Stimulated activated CD8-positive, alpha-beta memory T cell treated with anti-CD3 and anti-CD28 coated beads, Interleukin-12 subunit alpha, Interleukin-12 subunit beta, amount 100 ng/mL, for 1 hour (primary cell): ENCODE results near the gene TNS3.
"Not testable (repeated sequence)": the region's sequence is repeated elsewhere in the genome, so short reads cannot be mapped to it uniquely, and the experiment has no call there.

Source experiments
- DNase-seq: peaks from one replicate; pipeline ENCODE4 v3.0.0-alpha.2; 2020; ENCODE audit warnings: low read depth

The TNS3 gene

GRCh38 chr7:47602272-47603004 lies 20.5 kb upstream of the TNS3 start:
- DNase-seq = no peak

DNA sequence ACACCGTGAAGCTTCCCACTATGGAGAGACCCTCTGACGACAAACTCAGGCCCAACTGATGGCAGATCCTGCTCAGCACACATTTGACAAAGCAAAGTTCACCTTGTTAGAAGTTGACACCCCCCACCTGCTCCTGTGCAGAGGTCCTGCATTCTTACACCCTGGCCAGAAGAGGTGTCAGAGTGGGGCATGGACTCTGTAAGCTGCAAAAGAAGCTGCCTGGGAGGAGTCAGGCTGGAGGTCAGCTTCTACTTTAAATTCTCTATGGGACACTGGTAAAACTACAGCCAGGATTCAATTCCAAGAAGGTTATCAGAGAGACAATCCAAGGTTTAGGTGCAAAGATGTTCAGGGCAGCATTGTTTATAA lies 20.0 kb upstream of the TNS3 start:
- no peak for DNase-seq

DNA sequence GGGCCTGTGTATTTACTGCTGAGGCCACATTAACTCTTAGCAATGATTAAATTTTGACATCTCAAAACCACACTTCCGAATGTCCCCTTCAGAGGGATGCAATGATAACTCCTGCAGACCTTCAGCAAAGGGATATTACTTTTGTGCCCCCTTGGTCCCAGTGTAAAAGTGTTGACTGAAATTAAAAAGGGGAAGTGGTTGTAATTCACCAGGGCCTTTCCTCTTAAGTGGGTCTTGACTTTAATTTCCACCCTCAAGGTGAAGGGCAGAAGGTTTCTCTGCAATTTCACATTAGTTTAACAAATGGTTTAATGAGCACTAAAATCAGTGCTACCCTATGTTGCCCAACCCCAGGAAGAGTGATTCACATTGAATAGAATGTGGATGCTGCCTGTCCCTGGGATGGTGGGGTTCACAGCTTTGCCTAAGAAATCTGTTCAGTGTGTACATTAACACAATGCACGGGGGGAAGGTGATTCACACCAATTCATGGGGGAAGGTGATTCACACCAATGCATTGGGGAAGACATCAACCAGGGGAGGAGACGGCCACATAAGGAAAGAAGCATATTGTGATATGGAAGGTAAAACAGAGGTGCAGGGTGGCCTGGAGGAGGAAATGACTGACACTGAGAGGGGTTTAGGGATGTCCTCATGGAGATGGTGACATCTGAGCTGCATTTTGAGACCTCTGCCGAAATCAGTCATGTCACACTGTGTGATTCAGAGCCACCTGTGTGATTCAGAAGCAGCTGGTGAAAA lies 19.4 kb upstream of the TNS3 start:
- DNase-seq = no peak

- no peak for DNase-seq
These were observed 18.5 kb upstream of the TNS3 start for GRCh38 chr7:47600199-47601118.

GRCh38 chr7:47597379-47597778 lies 15.5 kb upstream of the TNS3 start:
- DNase-seq = no peak

GRCh38 chr7:47596502-47597202 lies 14.7 kb upstream of the TNS3 start:
- no peak for DNase-seq

DNA sequence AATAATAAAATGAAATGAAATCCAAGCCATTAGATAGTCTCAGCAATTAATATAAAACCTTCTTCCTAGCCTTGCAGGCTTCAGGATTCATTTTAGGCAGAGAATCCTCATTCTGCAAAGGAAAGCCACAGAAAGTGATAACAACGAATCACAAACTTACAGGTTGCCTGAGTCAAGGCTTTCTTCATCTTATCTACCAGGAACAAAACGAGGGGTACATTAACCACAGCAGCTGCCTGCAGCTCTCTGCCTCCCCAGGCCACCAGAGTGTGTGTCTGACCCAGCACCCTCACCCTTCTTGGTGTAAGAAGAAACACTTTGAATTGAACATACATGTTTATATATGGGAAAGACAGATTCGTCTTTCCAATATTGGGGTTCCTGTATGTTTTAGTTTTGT lies 12.5 kb upstream of the TNS3 start:
- DNase-seq = no peak

GRCh38 chr7:47591655-47592572 lies 10.0 kb upstream of the TNS3 start:
- no peak for DNase-seq

GRCh38 chr7:47591089-47591654 lies 9.3 kb upstream of the TNS3 start:
- DNase-seq = no peak

DNA sequence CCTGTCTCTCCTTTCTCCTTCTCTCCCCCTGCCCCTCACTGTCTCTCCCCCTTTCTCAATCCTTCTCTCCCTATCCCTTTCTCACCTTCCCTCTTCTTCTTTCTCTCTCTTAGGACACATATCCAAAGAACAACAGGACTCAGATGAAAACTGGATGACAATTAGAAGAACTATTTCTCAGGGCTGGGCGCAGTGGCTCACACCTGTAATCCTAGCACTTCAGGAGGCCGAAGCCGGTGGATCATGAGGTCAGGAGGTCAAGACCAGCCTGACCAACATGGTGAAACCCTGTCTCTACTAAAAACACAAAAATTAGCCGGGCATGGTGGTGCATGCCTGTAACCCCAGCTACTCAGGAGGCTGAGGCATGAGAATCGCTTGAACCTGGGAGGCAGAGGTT lies 8.3 kb upstream of the TNS3 start:
- DNase-seq = not testable (repeated sequence)

DNA sequence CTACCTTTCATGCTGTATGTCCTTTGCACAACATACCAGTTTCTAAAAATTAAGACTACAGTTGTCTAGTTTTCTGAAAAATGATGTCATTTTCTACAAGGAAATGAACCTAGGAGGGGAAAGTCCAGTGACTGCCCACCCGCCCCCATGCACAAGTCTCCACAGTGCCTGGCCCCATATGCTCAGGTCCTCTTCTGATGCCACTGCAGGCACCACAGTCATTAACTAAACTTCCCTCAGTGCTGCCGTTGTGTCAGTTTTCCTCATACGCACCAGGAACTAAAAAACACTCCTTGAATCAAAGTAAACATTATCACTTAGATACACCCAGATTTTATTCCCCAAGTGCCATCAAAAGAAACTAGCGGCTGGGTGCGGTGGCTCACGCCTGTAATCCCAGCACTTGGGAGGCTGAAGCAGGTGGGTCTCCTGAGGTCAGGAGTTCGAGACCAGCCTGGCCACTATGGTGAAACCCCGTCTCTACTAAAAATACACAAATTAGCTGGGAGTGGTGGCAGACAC lies 6.9 kb upstream of the TNS3 start:
- no peak for DNase-seq

GRCh38 chr7:47587976-47588375 lies 6.1 kb upstream of the TNS3 start:
- DNase-seq = no peak

GRCh38 chr7:47587351-47587750 lies 5.4 kb upstream of the TNS3 start:
- no peak for DNase-seq

DNA sequence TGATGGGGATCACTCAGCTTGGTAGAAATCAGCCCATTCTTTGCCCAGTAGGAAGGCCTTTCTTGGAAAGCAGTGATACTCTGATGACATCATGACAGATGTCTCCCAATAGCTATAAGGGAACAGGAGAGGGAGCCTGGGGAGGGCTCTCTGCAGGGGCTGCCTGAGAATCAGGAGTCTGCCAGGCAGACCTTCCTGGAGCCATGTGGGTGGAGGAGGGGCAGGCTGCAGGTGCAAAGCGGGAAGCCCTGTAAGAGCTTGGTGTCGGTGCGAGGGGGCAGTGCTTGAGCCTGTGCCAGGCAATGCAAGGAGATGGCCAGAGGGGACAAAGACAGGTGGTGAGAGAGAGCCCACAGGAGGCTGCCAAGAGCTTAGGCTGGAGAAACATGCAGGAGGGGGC lies 5.0 kb upstream of the TNS3 start:
- no peak for DNase-seq

GRCh38 chr7:47586161-47586670 lies 4.3 kb upstream of the TNS3 start:
- not testable (repeated sequence) for DNase-seq

DNA sequence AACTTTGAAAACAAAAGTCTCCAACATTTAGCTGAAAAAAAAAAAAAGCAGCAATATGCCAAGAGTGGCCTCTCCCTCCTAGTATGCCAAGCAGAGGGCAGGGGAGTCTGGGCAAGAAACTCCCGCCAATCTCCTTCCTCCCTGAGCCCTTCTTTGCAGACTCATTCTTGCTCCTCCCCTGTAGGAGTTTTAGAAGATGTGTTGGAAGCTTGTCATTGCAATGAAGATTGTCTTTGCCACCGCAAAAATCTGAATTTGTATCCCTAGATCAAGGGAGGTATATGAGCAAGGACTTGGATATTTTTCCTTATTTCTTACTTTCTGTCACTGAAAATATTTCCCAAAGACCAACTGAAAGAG lies 2.6 kb upstream of the TNS3 start:
- no peak for DNase-seq

DNA sequence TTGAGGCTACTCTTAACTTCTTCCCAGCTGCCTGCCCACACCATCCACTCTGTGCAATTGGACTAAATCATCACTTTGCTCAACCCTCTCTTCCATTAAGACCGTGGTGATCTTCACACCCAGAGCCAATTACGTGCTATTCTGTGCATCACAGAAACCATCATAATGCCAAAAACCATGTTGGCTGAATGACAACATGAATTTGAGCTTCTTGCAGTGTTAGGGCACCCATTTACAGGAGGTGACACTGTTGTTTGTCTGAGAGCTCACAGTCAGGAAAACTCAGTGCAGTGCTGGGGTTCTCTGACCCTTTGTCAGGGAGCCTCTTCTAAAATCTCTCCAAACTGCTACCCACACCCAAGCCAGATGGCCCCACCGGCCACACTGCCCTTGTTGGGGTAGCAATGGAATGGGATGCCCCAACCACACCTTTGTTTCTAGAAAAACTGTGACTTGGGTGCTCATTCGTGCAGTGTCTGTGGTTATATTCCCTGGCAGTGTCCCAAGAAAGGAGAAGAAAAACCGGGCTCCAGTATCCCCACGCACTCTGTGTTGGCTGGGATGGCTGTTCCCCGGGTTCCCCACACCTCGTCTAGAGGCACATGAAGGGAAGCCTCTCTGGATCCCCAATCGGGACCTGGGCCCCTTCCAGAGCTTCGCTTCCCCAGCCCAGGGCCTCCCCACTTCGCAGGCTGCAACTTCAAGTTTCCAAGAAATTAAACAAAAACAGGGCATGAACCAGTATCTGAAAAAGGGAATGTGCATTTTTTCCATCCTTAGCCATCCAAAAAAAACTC lies 2.0 kb upstream of the TNS3 start:
- no peak for DNase-seq

DNA sequence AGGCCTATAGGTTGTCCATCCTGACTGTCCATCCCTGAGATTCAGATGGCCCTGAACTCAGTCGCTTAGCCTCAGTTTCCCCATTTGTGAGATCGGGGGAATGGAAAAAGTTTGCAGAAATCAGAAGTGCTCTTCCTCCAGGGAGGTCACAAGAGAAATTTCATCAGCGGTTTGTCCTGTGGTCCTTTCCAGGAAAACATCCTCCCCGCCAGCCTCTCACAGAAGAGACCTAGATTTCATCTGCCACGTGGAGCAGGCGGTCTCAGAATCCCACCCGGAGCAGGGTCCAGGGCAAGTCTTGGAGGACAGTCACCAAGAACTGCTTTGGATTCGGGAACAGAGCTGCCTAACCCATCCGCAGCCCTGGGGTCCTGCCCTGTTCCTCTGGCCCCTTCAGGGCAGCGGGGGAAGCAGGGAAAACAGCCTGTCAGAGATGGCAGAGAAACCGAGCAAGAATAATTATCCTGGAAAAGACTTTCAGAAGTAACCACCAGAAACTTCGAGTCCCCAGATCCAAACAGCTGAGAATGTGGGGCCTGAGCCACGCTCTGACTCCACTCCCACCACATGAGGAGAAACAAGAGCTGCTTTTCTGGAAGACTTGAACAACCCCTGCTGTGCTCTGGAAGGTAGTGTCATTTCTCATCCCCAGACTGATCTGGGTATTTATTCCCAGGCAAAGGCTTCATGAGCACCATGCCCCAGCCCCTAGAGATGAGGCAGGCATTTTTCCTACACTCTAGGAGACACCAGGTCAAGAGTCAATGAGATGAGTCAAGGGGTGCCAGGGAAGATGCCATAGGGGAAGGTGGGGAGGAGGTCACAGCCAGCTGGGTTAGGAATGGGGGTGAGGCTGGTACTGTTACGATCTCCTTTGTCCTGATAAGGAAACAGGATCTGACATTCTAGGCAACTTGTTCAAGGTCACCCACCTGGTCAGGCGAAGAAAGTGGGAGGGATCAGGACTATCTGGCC lies 1.1 kb upstream of the TNS3 start:
- no peak for DNase-seq
